GM19099 (cell line): ENCODE measurements around the gene CMIP.

ENCODE experiments used
- POLR2A ChIP-seq: IDR thresholded peaks from 3 replicates; pipeline ENCODE4 v1.6.1; 2011; ENCODE audit warnings: low read depth; ENCODE audit not compliant: insufficient read length; ENCODE audit errors: extremely low read depth

CMIP gene

GRCh38 chr16:81684242-81684837, 239.7 kb downstream of the CMIP start:
- no peak for TF ChIP-seq POLR2A

- TF ChIP-seq POLR2A = no peak
Observed at GRCh38 chr16:81684901-81685300, 240.3 kb downstream of the CMIP start.

GRCh38 chr16:81686391-81687130, 242.0 kb downstream of the CMIP start:
- no peak for TF ChIP-seq POLR2A

- no peak for TF ChIP-seq POLR2A
Observed at GRCh38 chr16:81687131-81687456, 242.5 kb downstream of the CMIP start.

- TF ChIP-seq POLR2A = no peak
Observed at GRCh38 chr16:81688182-81688581, 243.6 kb downstream of the CMIP start.

GRCh38 chr16:81692021-81692420, 247.4 kb downstream of the CMIP start:
- TF ChIP-seq POLR2A = no peak

GRCh38 chr16:81692571-81692970, 248.0 kb downstream of the CMIP start:
- no peak for TF ChIP-seq POLR2A

- TF ChIP-seq POLR2A = no peak
Observed at GRCh38 chr16:81693041-81693743, 248.6 kb downstream of the CMIP start.

- TF ChIP-seq POLR2A = no peak
Observed at GRCh38 chr16:81693744-81694303, 249.2 kb downstream of the CMIP start.

- no peak for TF ChIP-seq POLR2A
Observed at GRCh38 chr16:81694494-81695280, 250.1 kb downstream of the CMIP start.

- TF ChIP-seq POLR2A = no peak
Observed at GRCh38 chr16:81695321-81696165, 250.9 kb downstream of the CMIP start.

- TF ChIP-seq POLR2A = no peak
Observed at GRCh38 chr16:81696166-81696960, 251.8 kb downstream of the CMIP start.

GRCh38 chr16:81696961-81697615, 252.5 kb downstream of the CMIP start:
- no peak for TF ChIP-seq POLR2A

- no peak for TF ChIP-seq POLR2A
Observed at GRCh38 chr16:81697616-81698309, 253.2 kb downstream of the CMIP start.
